ENCODE measurements around the gene BMP6. TPM values are rescaled to one million over a fixed set of nuclear protein-coding genes. Genes with fewer than 3 reads are reported as not detected.

BMP6 gene
- total RNA-seq, 2 donors from 2014 or later, result 10.4 to 19.1 TPM

- no peak for DNase-seq (ENCODE audit: low spot score)
- Histone ChIP-seq H3K4me1 (no peaks in the 10 kb centered on the region), H3K27me3 (no peaks in the 10 kb centered on the region), H3K4me3 (no peak overlapping the region), H3K27ac (no peak overlapping the region), H3K9me3 (peaks cover 0 to 24% of the 10 kb centered on the region in 2 donors), H3K36me3 (no peaks in the 10 kb centered on the region)
- TF ChIP-seq CTCF (IDR thresholded peaks at IDR 0.05), result no peak
These were observed 122.3 kb downstream of the BMP6 start for GRCh38 chr6:7848229-7848628.

- no peak for TF ChIP-seq CTCF (IDR thresholded peaks at IDR 0.05)
- Histone ChIP-seq H3K27ac (no peak overlapping the region), H3K4me1 (no peaks in the 10 kb centered on the region)
These were observed 125.9 kb downstream of the BMP6 start for GRCh38 chr6:7851780-7852179.

GRCh38 chr6:7859591-7859990 is 133.7 kb downstream of the BMP6 start:
- no peak for DNase-seq (ENCODE audit: low spot score)
- H3K9me3 ChIP-seq, result no peaks in the 10 kb centered on the region
- no peak overlapping the region for H3K4me3 ChIP-seq
- H3K4me1 ChIP-seq, result no peaks in the 10 kb centered on the region
- no peak overlapping the region for H3K27ac ChIP-seq
- no peaks in the 10 kb centered on the region for H3K27me3 ChIP-seq
- TF ChIP-seq CTCF (IDR thresholded peaks at IDR 0.05), result no peak
- no peaks in the 10 kb centered on the region for H3K36me3 ChIP-seq

More at GRCh38 chr6:7851780-7852179, 125.9 kb downstream of the BMP6 start:
- DNase-seq (ENCODE audit: low spot score), result no peak
- Histone ChIP-seq H3K9me3 (peaks cover 0 to 24% of the 10 kb centered on the region in 2 donors), H3K36me3 (no peaks in the 10 kb centered on the region), H3K27me3 (no peaks in the 10 kb centered on the region), H3K4me3 (no peak overlapping the region)

- DNase-seq (ENCODE audit: low spot score), result no peak
- Histone ChIP-seq H3K27ac (no peak overlapping the region), H3K4me3 (no peak overlapping the region), H3K27me3 (no peaks in the 10 kb centered on the region), H3K4me1 (peaks cover 0 to 6% of the 10 kb centered on the region in 2 donors), H3K36me3 (no peaks in the 10 kb centered on the region), H3K9me3 (no peaks in the 10 kb centered on the region)
- TF ChIP-seq CTCF (IDR thresholded peaks at IDR 0.05), result no peak
These were observed 139.9 kb downstream of the BMP6 start for GRCh38 chr6:7865781-7866180.

GRCh38 chr6:7866526-7866925 is 140.6 kb downstream of the BMP6 start:
- Histone ChIP-seq H3K27ac (no peak overlapping the region), H3K9me3 (no peaks in the 10 kb centered on the region), H3K27me3 (no peaks in the 10 kb centered on the region), H3K4me1 (peaks cover 0 to 6% of the 10 kb centered on the region in 2 donors), H3K36me3 (no peaks in the 10 kb centered on the region), H3K4me3 (no peak overlapping the region)
- TF ChIP-seq CTCF (IDR thresholded peaks at IDR 0.05), result no peak
- no peak for DNase-seq (ENCODE audit: low spot score)

- Histone ChIP-seq H3K9me3 (no peaks in the 10 kb centered on the region), H3K4me1 (peaks cover 0 to 6% of the 10 kb centered on the region in 2 donors), H3K27ac (no peak overlapping the region), H3K27me3 (no peaks in the 10 kb centered on the region), H3K36me3 (no peaks in the 10 kb centered on the region), H3K4me3 (no peak overlapping the region)
- TF ChIP-seq CTCF (IDR thresholded peaks at IDR 0.05), result no peak
- DNase-seq (ENCODE audit: low spot score), result no peak
These were observed 143.0 kb downstream of the BMP6 start for GRCh38 chr6:7868926-7869325.
